Measurements from ENCODE around the gene CBLC. TPM values are rescaled to one million over a fixed set of nuclear protein-coding genes. Genes with fewer than 3 reads are reported as not detected.
A peak's percentile ranks its signal among the peaks of the same experiment; 100 is the strongest.

The CBLC gene
- total RNA-seq, 1 donor from 2014 or later, result 65.0 TPM

DNA sequence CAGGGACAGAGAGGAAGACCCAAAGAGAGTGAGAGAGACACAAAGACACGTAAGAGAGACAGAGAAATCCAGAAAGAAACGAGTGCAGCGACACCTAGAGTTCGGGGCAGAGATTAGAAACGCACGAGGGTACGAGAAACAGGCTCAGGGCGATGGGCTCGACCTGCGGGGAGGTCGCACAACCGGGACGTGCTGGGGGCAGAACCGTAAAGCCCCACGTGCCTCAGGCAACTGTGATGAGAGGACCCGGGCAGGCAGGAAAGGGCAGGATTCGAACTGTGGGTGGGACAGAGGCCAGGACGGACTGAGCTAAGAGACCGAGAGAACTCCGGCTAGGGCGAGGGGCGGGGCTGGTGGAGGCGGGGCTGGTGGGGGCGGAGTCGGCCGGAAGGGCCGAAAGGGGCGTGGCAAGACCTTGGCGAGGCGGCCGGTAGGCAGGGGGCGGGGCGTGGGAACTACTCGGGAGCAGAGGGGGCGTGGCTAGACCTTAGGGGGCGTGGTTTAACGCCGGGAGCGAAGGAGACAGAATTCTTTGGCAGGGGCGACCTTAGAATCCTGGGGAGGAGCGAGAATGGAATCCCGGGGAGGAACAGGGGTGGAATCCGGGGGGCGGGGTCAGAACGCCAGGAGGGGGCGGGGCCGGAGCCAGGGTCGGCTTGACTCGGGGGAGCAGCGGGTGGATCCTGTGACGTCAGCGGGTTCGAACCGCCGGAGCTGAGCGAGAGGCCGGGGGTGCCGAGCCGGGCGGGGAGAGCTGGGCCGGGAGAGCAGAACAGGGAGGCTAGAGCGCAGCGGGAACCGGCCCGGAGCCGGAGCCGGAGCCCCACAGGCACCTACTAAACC lies 68.1 kb downstream of the CBLC start, which contains the start of gene NECTIN2:
Gene NECTIN2, plus strand, starts transcription at position 686 of the 843 bp plus-strand sequence. CDS start 229 bp downstream, outside the sequence.
- DNase-seq (ENCODE audit: low read depth), result peak; percentile 94
- no peak for FAIRE-seq
- Histone ChIP-seq H3K27me3 (ENCODE audit: control insufficient read depth, insufficient read depth, low read length) (no peaks in the 10 kb centered on the region), H3K36me3 (ENCODE audit: control insufficient read depth, insufficient read depth, low read length) (no peaks in the 10 kb centered on the region), H3K4me3 (ENCODE audit: low read depth, low read length) (peak within 1 kb of the TSS; percentile 91)
- TF ChIP-seq, protein P1, sequence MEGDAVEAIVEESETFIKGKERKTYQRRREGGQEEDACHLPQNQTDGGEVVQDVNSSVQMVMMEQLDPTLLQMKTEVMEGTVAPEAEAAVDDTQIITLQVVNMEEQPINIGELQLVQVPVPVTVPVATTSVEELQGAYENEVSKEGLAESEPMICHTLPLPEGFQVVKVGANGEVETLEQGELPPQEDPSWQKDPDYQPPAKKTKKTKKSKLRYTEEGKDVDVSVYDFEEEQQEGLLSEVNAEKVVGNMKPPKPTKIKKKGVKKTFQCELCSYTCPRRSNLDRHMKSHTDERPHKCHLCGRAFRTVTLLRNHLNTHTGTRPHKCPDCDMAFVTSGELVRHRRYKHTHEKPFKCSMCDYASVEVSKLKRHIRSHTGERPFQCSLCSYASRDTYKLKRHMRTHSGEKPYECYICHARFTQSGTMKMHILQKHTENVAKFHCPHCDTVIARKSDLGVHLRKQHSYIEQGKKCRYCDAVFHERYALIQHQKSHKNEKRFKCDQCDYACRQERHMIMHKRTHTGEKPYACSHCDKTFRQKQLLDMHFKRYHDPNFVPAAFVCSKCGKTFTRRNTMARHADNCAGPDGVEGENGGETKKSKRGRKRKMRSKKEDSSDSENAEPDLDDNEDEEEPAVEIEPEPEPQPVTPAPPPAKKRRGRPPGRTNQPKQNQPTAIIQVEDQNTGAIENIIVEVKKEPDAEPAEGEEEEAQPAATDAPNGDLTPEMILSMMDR (IDR thresholded peaks at IDR 0.05; ENCODE audit: insufficient read depth, low read length, severe bottlenecking), result peak; percentile 89

DNA sequence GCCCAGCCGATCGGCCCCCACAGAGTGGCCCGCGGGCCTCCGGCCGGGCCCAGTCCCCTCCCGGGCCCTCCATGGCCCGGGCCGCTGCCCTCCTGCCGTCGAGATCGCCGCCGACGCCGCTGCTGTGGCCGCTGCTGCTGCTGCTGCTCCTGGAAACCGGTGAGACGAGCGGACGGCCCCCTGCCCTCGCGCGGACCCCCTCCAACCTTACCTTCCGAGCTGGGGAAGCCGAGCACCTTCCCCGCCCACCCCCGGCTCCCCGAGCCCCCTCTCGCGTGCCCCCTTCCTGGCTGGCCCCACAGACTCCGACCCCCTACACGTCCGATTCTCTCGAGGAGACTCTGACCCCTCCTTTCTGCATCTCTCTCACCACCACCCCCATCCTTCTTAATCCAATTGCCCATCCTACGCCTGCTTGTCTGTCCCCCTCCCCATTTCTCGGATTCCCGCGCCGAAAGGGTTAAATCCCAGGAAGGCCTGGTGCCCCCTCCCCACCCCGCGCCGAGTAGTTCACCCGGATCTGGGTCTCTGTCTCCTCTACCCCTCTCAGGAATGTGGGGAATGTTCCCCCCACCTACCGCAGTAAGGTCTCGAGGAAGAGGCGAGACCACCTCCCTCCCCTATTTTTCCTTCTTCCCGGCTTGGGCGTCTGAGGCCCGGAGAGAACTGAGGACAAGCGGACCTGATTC lies 68.9 kb downstream of the CBLC start:
- H3K4me3 ChIP-seq (ENCODE audit: low read depth, low read length), result peak overlapping the region; percentile 91
- FAIRE-seq (no peak), DNase-seq (ENCODE audit: low read depth) (no peak)
- no peaks in the 10 kb centered on the region for H3K27me3 ChIP-seq (ENCODE audit: control insufficient read depth, insufficient read depth, low read length)
- H3K36me3 ChIP-seq (ENCODE audit: control insufficient read depth, insufficient read depth, low read length), result no peaks in the 10 kb centered on the region
- TF ChIP-seq, protein P1 (IDR thresholded peaks at IDR 0.05; ENCODE audit: insufficient read depth, low read length, severe bottlenecking), result no peak

DNA sequence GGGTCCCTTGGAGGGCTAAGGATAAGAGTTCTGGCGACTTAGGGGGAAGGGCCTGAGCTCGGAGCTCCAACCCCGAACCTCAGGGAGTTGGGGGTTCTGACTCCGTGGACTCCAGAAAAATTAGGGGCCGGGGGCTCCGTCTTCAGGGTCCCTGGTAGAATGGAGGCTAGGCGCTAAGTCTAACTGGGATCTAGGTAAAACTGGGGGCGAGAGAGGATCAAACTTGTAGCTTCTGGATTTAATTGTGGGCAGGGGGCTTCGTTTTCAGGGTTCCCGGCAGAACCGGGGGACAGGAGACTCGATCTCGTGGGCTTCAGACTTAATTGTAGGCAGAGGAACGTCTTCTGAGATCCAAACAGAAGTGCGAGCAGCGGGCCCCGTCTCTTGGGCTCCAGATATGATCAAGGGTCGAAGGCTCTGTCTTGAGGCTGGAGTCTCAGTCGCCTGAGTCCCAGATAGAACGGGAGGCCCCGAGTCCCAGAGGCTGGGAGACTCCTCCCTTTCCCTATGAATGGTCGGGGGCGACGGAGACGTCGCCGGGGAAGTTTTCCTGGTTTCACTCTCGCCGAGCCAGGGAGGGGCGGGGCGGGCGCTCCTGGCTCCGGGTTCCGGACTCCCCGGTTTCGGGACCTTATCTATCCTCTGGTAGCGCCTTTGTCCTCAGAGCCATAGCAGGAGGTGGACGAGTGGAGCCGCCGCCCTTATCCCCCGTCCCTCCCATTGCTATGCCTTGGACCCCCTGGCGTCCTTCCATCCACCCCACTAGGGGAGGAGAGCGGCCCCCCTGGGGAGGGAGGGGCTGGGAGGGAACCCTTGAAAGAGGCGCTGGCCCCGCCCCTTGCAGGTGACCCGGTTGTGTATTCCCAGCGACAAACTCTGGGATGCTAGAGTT lies 69.7 kb downstream of the CBLC start:
- FAIRE-seq (no peak), DNase-seq (ENCODE audit: low read depth) (peak; percentile 55)
- Histone ChIP-seq H3K36me3 (ENCODE audit: control insufficient read depth, insufficient read depth, low read length) (no peaks in the 10 kb centered on the region), H3K27me3 (ENCODE audit: control insufficient read depth, insufficient read depth, low read length) (no peaks in the 10 kb centered on the region), H3K4me3 (ENCODE audit: low read depth, low read length) (peak overlapping the region; percentile 91)
- TF ChIP-seq, protein P1 (IDR thresholded peaks at IDR 0.05; ENCODE audit: insufficient read depth, low read length, severe bottlenecking), result no peak

DNA sequence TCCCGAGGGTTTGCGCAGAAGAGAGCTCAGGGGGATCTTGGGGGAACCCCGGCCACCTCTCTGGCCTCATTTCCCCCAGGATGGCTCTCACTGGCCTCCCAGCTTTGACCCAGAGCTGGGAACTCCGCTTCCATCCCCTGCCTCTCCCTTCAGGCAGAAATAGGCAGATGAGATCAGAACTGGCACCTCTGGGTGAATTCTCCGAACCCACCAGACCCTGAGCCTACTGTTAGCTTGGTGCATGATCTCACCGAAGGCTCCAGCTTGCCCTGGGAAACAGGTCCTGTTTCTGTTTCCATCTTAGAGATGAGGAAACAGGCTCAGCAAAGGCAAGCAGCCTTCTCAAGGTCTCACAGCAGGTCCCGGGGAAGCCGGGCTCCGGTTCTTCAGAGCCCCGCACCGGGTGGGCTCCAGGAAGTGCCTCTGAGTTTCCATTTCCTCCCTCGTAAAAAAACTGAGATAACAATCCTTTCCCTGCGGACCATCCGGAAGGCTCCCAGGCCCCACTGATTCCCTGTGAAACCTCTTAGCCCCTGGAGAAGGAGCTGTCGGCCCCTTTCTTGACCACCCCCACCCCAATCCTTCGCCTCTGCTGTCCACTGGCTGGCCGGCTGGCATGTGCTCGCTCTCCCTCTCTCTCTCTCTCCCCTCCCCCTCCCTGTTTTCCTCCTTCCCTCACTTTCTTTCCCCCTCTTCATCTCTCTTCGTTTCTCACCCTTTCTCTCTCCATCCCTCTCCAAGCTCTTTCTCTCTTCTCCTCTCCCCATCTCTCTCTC lies 70.5 kb downstream of the CBLC start:
- peak overlapping the region; percentile 91 for H3K4me3 ChIP-seq (ENCODE audit: low read depth, low read length)
- H3K36me3 ChIP-seq (ENCODE audit: control insufficient read depth, insufficient read depth, low read length), result no peaks in the 10 kb centered on the region
- FAIRE-seq, result no peak

More for the DNA sequence above, 70.5 kb downstream of the CBLC start:
- TF ChIP-seq, protein P1 (IDR thresholded peaks at IDR 0.05; ENCODE audit: insufficient read depth, low read length, severe bottlenecking), result no peak
- peak; percentile 28 for DNase-seq (ENCODE audit: low read depth)
- no peaks in the 10 kb centered on the region for H3K27me3 ChIP-seq (ENCODE audit: control insufficient read depth, insufficient read depth, low read length)

Measured in bronchial epithelial cell (primary cell).